K562 (cell line): ENCODE measurements around the gene ZACN. TPM values are rescaled to one million over a fixed set of nuclear protein-coding genes. Genes with fewer than 3 reads are reported as not detected.

Experiments
- ATAC-seq: fragments of 200-7000 bp; cut with Tn5 transposase; 3 replicates; pipeline ENCODE4 v1.9.1; 2020; ENCODE audit warnings: moderate library complexity
- BruUV-seq: library from RNA; stranded (reverse); fragments of 400-500 nt; replicated peaks from 2 replicates; lab custom pipeline; 2021; lab: Mats Ljungman, UMichigan
- CTCF ChIA-PET: fragments of 300-600 bp; formaldehyde crosslinking; extraction: SDS; loops from one replicate; lab custom pipeline; 2021; ENCODE audit warnings: low intra/inter-chr PET ratio; lab: Yijun Ruan, JAX
- POLR2A ChIA-PET: fragments of 300-600, 350-650 bp; sonication (Branson Sonifier 250); formaldehyde crosslinking; extraction: SDS; loops from one replicate; lab custom pipeline; 2021; ENCODE audit warnings: antibody characterized with exemption, inconsistent platforms; lab: Yijun Ruan, JAX
- DNase-seq, 4 experiments: peaks; one replicate each; pipeline versions ENCODE4 v3.0.0 to v3.0.0-alpha.2; 2011 to 2018; ENCODE audit warnings: low spot score in 3 of 4, mixed read lengths in 3 of 4; ENCODE audit errors: extremely low read depth in 1 of 4
- FAIRE-seq: peaks from 2 replicates; lab custom pipeline; 2011; peaks lifted over from hg19 to GRCh38; lab: Jason Lieb, UNC
- H2AFZ ChIP-seq: 2 replicates; pipeline ENCODE4 v1.6.0; 2011; ENCODE audit warnings: low read depth, low read length, control low read depth, inconsistent platforms
- H3K27ac ChIP-seq: fragments of 200-600 bp; 3 replicates; pipeline ENCODE4 v1.8.0; 2011; ENCODE audit warnings: low read depth, mild to moderate bottlenecking, control low read depth, inconsistent platforms, low read length, moderate library complexity, mixed read lengths; ENCODE audit errors: extremely low read depth
- H3K27me3 ChIP-seq, 2 experiments: fragments of 300-600 bp in 1 of 2; 2 replicates in 1 of 2; 3 replicates in 1 of 2; pipeline versions ENCODE4 v1.6.0 to v1.8.0; 2011; ENCODE audit warnings: inconsistent platforms in 2 of 2, low read length in 2 of 2, mild to moderate bottlenecking in 1 of 2, mixed read lengths in 1 of 2, moderate library complexity in 1 of 2; ENCODE audit not compliant: control insufficient read depth in 2 of 2, insufficient read depth in 2 of 2
- H3K36me3 ChIP-seq: fragments of 300-600 bp; 3 replicates; pipeline ENCODE4 v1.8.0; 2011; ENCODE audit warnings: mild to moderate bottlenecking, low read length, inconsistent platforms; ENCODE audit not compliant: control insufficient read depth, insufficient read depth
- H3K4me1 ChIP-seq, 2 experiments: fragments of 200-600 bp in 1 of 2; replicated peaks in 1 of 2; 2 replicates in 1 of 2; 3 replicates in 1 of 2; pipeline versions ENCODE4 v1.5.1 to v1.8.0; 2011; ENCODE audit warnings: inconsistent platforms in 2 of 2, low read length in 2 of 2, mild to moderate bottlenecking in 1 of 2, mixed read lengths in 1 of 2, moderate library complexity in 1 of 2; ENCODE audit not compliant: control insufficient read depth in 2 of 2, insufficient read depth in 2 of 2
- H3K4me2 ChIP-seq: 2 replicates; pipeline ENCODE4 v1.6.1; 2011; ENCODE audit warnings: low read length, control low read depth, inconsistent platforms, mixed read lengths; ENCODE audit not compliant: insufficient read depth
- H3K4me3 ChIP-seq: fragments of 200-600 bp; sonication (generic), shearing (Covaris generic); 2 replicates; pipeline ENCODE4 v1.5.1; 2016; ENCODE audit warnings: control low read depth, inconsistent platforms
- H3K79me2 ChIP-seq: fragments of 200-600 bp; 3 replicates; pipeline ENCODE4 v1.8.0; 2011; ENCODE audit warnings: low read length, inconsistent platforms; ENCODE audit not compliant: control insufficient read depth, insufficient read depth
- H3K9ac ChIP-seq, 2 experiments: 2 replicates each; pipeline versions ENCODE4 v1.6.0 to v1.6.1; 2011; ENCODE audit warnings: low read depth in 2 of 2, low read length in 2 of 2, control low read depth in 1 of 2, inconsistent platforms in 1 of 2, mild to moderate bottlenecking in 1 of 2, mixed read lengths in 1 of 2; ENCODE audit not compliant: insufficient read depth in 1 of 2
- H3K9me1 ChIP-seq: one replicate; pipeline ENCODE4 v1.6.0; 2011; ENCODE audit warnings: inconsistent platforms, mild to moderate bottlenecking, low read length, moderate library complexity; ENCODE audit not compliant: control insufficient read depth, insufficient read depth
- H3K9me3 ChIP-seq: replicated peaks from 2 replicates; pipeline ENCODE4 v1.5.1; 2011; ENCODE audit warnings: low read depth, low read length, inconsistent platforms; ENCODE audit not compliant: control insufficient read depth, insufficient read depth
- H4K20me1 ChIP-seq: replicated peaks from 2 replicates; pipeline ENCODE4 v1.6.1; 2011; ENCODE audit warnings: low read length, inconsistent platforms, mixed read lengths; ENCODE audit not compliant: control insufficient read depth, insufficient read depth
- COPS2 ChIP-seq: fragments of 450-650 bp; conservative IDR thresholded peaks from 2 replicates; pipeline ENCODE4 v1.6.1; 2016; ENCODE audit warnings: mild to moderate bottlenecking, moderate library complexity
- DDX20 ChIP-seq: fragments of 450-650 bp; IDR thresholded peaks from 2 replicates; pipeline ENCODE4 v1.6.1; 2016; ENCODE audit warnings: missing genetic modification characterization, low read depth, mild to moderate bottlenecking, missing compliant biosample characterization, moderate library complexity
- MYNN ChIP-seq, 2 experiments: sonication (generic); formaldehyde crosslinking in 1 of 2; IDR thresholded peaks; 2 replicates each; pipeline versions ENCODE4 v1.5.0 to v1.6.1; 2016 to 2020; ENCODE audit warnings: antibody characterized with exemption in 1 of 2, missing genetic modification reagents in 1 of 2
- NBN ChIP-seq: fragments of 450-650 bp; IDR thresholded peaks from 2 replicates; pipeline ENCODE4 v1.6.1; 2016; ENCODE audit warnings: low read depth, mild to moderate bottlenecking
- POLR2G ChIP-seq: fragments of 200-400 bp; formaldehyde crosslinking; IDR thresholded peaks from 2 replicates; pipeline ENCODE4 v1.6.1; 2017; ENCODE audit warnings: low read depth, mild to moderate bottlenecking, antibody characterized with exemption, low read length, moderate library complexity
- RFX1 ChIP-seq: fragments of 450-650 bp; IDR thresholded peaks from 2 replicates; pipeline ENCODE4 v1.6.1; 2016; ENCODE audit warnings: mild to moderate bottlenecking, moderate library complexity
- TRIM28 ChIP-seq: fragments of 450-650 bp; IDR thresholded peaks from 2 replicates; pipeline ENCODE4 v1.6.1; 2017
- ZNF124 ChIP-seq: sonication (generic); formaldehyde crosslinking; IDR thresholded peaks from 2 replicates; pipeline ENCODE4 v1.8.1; 2022; ENCODE audit warnings: missing genetic modification reagents
- ZNF146 ChIP-seq: IDR thresholded peaks from one replicate; pipeline ENCODE4 v1.6.1; 2018; ENCODE audit warnings: missing compliant biosample characterization; ENCODE audit not compliant: unreplicated experiment
- ZNF311 ChIP-seq: fragments of 250-450 bp; sonication (Bioruptor Pico); IDR thresholded peaks from 2 replicates; pipeline ENCODE4 v1.4.0; 2020; ENCODE audit warnings: mild to moderate bottlenecking, moderate library complexity
- ZNF639 ChIP-seq, 2 experiments: fragments of 200-800 bp in 1 of 2; sonication (Bioruptor generic) in 1 of 2; sonication (generic) in 1 of 2; formaldehyde crosslinking in 1 of 2; IDR thresholded peaks in 1 of 2; conservative IDR thresholded peaks in 1 of 2; 2 replicates each; pipeline versions ENCODE4 v1.5.0 to v1.6.1; 2016 to 2020; ENCODE audit warnings: missing compliant biosample characterization in 1 of 2, missing genetic modification characterization in 1 of 2, missing genetic modification reagents in 1 of 2
- ZNF75A ChIP-seq: fragments of 450-650 bp; formaldehyde crosslinking; IDR thresholded peaks from 2 replicates; pipeline ENCODE4 v1.4.0; 2020; ENCODE audit warnings: mild to moderate bottlenecking
- ZNF79 ChIP-seq: fragments of 250-450 bp; sonication (Bioruptor Pico); IDR thresholded peaks from 2 replicates; pipeline ENCODE4 v1.4.0; 2020; ENCODE audit warnings: low read depth, mild to moderate bottlenecking, moderate library complexity
- WGBS: fragments of 100-300 bp; shearing (Covaris generic); methylation state at CpG from one replicate; pipeline ENCODE4 v1.1.6; 2016; ENCODE audit warnings: low coverage, mixed read lengths; ENCODE audit not compliant: insufficient coverage; ENCODE audit errors: missing lambda C conversion rate; 5-methylcytosine and 5-hydroxymethylcytosine counted together
- in situ Hi-C: fragments of 300-500 bp; cut with MboI; formaldehyde crosslinking; loops from 4 replicates; pipeline ENCODE4 v1.15.0; 2018; ENCODE audit warnings: inconsistent platforms, mixed read lengths
- intact Hi-C: fragments of 100-400 bp; cut with micrococcal nuclease; formaldehyde crosslinking; loops from 2 replicates; pipeline ENCODE4 v1.14.2; 2022
- polyA plus RNA-seq, 8 experiments: library from polyadenylated mRNA; depleted of rRNA in 4 of 8; stranded (reverse) in 5 of 8; unstranded in 3 of 8; fragments of >200 nt; fragmentation: Nextera tagmentation in 2 of 8; fragmentation: Illumina TruSeq in 1 of 8; extraction: Ambion mirVana in 2 of 8; extraction: Trizol in 1 of 8; gene quantifications; 2 replicates each; pipeline versions ENCODE4 v1.2.1 to v1.2.3, GENCODE V29; 2011 to 2014; ENCODE audit warnings: inconsistent platforms in 1 of 8, missing spikeins in 1 of 8
- total RNA-seq, 7 experiments: library from RNA; depleted of rRNA in 6 of 7; stranded (reverse); fragments of >200 nt in 6 of 7; fragmentation: Illumina TruSeq in 2 of 7; extraction: Trizol in 2 of 7; gene quantifications; 2 replicates each; pipeline versions ENCODE4 v1.2.1 to v1.2.3, GENCODE V29; 2011 to 2021; ENCODE audit warnings: low replicate concordance in 1 of 7

ZACN gene
- total and polyA plus RNA-seq, 9 of the 15 experiments (the other 6 are each of a cell fraction or from before 2014, with no cell fraction given), result 0.07 TPM; not detected in 8

- Histone ChIP-seq H3K79me2 (no peaks in the 10 kb centered on the region), H2AFZ (no peak overlapping the region), H3K4me2 (no peak overlapping the region), H3K27me3 (no peaks in the 10 kb centered on the region), H3K9me1 (no peaks in the 10 kb centered on the region), H3K9me3 (no peaks in the 10 kb centered on the region), H3K4me3 (no peak overlapping the region), H3K36me3 (peaks cover 74% of the 10 kb centered on the region; the same call in 2 of the 3 replicates), H3K4me1 (peaks cover 0 to 21% of the 10 kb centered on the region in 2 experiments; a peak in 1 of 5 replicates), H3K27ac (no peak overlapping the region), H3K9ac (peak overlapping the region in 1 of 2 experiments; percentile 43; a peak in 1 of 4 replicates), H4K20me1 (0 out of 2 replicates have a peak, but pooled peaks cover 5% of the 10 kb centered on the region)
- no peak for DNase-seq
- ChIA-PET CTCF (no interaction called here), POLR2A (interaction anchor here (1.2 to 1.4 kb wide), 3 partner anchors 8 to 13 kb away, joined by 4 read pairs; partner anchors contain the start of gene SRP68)
- intact Hi-C loops, result no loop called here
- no peak for ATAC-seq
- in situ Hi-C loops, result no loop called here
- 89% methylated on average over 10 of the region's 13 CpGs for WGBS
- no peak for FAIRE-seq
- 0 out of 2 replicates have a peak, but pooled peaks have one; percentile 14 for TF ChIP-seq POLR2G
- no peak for TF ChIP-seq ZNF124 (CRISPR knock-in tag)
- no TSS peak for BruUV-seq
Observed at GRCh38 chr17:76085731-76086366, 6.9 kb downstream of the ZACN start.

GRCh38 chr17:76086384-76086783, 7.4 kb downstream of the ZACN start:
- peaks cover 0 to 20% of the 10 kb centered on the region in 2 experiments; a peak in 1 of 5 replicates for H3K4me1 ChIP-seq
- peaks cover 79% of the 10 kb centered on the region; the same call in 2 of the 3 replicates for H3K36me3 ChIP-seq
- H3K4me3 ChIP-seq, result no peak overlapping the region
- no peak for ATAC-seq
- H2AFZ ChIP-seq, result no peak overlapping the region
- BruUV-seq, result no TSS peak
- in situ Hi-C loops (no loop called here), intact Hi-C loops (no loop called here)
- ChIA-PET POLR2A (interaction anchor here (1.2 to 1.4 kb wide), 3 partner anchors 8 to 14 kb away, joined by 4 read pairs; partner anchors contain the start of gene SRP68), CTCF (no interaction called here)
- no peak for DNase-seq
- no peak overlapping the region for H3K4me2 ChIP-seq
- 87% methylated on average over 7 of the region's 9 CpGs for WGBS
- no peak for FAIRE-seq
- peak overlapping the region in 1 of 2 experiments; percentile 17; a peak in 1 of 4 replicates for H3K9ac ChIP-seq
- H3K9me1 ChIP-seq, result no peaks in the 10 kb centered on the region
- H3K27me3 ChIP-seq, result no peaks in the 10 kb centered on the region
- no peaks in the 10 kb centered on the region for H3K79me2 ChIP-seq
- H3K9me3 ChIP-seq, result no peaks in the 10 kb centered on the region
- H4K20me1 ChIP-seq, result 0 out of 2 replicates have a peak, but pooled peaks cover 5% of the 10 kb centered on the region
- no peak overlapping the region for H3K27ac ChIP-seq
- no peak for TF ChIP-seq ZNF639 (CRISPR knock-in tag; conservative IDR thresholded peaks at IDR 0.05 in 1 of 2, IDR thresholded peaks at IDR 0.05 in 1 of 2)
- no peak for TF ChIP-seq TRIM28
- TF ChIP-seq RFX1, result no peak
- TF ChIP-seq ZNF79 (CRISPR knock-in tag), result no peak
- no peak for TF ChIP-seq ZNF146 (CRISPR knock-in tag)
- no peak for TF ChIP-seq MYNN (IDR thresholded peaks at IDR 0.05)
- TF ChIP-seq MYNN (CRISPR knock-in tag; IDR thresholded peaks at IDR 0.05), result no peak
- TF ChIP-seq DDX20 (tag), result no peak
- TF ChIP-seq NBN, result no peak
- TF ChIP-seq COPS2, result no peak
- TF ChIP-seq ZNF311 (CRISPR knock-in tag), result no peak
- no peak for TF ChIP-seq ZNF75A (CRISPR knock-in tag)
